ENCODE results near the gene ADCY2.
A peak's percentile ranks its signal among the peaks of the same experiment; 100 is the strongest.

The ADCY2 gene

DNA sequence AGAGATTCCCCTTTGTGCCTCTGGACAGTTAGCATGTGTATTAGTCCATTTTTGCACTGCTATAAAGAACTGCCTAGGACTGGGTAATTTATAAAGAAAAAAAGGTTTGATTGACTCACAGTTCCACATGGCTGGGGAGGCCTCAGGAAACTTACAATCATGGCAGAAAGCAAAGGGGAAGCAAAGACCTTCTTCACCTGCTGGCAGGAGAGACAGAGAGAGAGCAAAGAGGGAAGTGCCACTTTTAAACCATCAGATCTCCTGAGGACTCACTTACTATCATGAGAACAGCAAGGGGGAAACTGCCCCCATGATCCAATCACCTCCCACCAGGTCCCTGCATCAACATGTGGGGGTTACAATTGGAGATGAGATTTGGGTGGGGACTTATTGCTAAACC is 449.0 kb downstream of the ADCY2 start:
- DNase-seq (ENCODE audit: low read depth) = no peak

DNA sequence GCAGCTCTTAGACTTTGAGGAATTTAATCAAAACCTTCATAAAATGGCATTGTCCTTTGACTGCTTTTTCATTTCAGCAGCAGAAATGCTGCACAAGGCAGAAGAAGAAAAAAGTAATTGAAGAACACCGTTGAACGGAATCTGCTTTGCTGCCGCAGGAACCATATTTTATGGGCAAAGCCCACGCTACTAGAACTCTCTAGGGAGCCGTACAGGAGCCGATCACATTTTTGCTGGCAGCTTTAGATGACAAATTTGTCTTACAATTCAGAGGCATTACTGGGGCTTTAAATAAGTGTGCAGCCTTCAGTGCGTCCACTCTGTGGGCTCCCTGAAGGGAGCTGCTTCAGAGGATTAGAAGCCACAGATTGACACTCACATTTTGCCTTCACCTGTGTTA is 449.6 kb downstream of the ADCY2 start:
- DNase-seq (ENCODE audit: low read depth) = no peak

DNA sequence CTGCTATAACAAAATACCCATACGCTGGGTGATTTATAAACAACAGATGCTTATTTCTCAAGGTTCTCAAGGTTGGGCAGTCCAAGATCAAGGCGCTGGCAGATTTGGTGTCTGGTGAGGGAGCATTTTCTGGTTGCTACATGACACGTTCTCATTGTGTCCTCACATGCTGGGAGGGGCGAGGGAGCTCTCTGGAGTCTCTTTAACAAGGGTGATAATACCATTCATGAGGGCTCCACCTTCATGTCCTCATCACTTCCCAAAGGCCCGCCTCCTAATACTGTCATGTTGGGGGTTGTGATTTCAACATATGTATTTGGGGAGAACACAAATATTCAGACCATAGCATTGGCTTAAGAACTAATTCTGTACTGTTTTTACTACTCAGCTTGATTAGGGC is 450.4 kb downstream of the ADCY2 start:
- DNase-seq (ENCODE audit: low read depth) = no peak

DNA sequence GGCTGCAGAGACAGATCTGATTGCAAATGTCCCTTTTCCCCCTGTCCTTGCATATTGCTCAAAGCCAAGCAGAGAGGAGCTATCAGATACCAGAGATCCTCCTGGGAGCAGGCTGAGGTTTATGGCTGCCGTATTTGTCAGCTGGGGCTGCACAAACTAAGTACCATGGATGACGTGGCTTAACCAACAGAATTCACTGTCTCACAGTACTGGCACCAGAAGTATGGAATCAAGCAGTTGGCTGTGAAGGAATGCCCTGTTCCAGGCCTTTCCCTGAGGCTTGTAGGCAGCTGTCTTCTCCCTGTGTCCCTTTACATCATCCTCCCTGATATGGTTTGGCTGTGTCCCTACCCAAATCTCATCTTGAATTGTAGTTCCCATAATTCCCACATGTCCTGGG is 452.4 kb downstream of the ADCY2 start:
- peak; percentile 21 for DNase-seq (ENCODE audit: low read depth)

DNA sequence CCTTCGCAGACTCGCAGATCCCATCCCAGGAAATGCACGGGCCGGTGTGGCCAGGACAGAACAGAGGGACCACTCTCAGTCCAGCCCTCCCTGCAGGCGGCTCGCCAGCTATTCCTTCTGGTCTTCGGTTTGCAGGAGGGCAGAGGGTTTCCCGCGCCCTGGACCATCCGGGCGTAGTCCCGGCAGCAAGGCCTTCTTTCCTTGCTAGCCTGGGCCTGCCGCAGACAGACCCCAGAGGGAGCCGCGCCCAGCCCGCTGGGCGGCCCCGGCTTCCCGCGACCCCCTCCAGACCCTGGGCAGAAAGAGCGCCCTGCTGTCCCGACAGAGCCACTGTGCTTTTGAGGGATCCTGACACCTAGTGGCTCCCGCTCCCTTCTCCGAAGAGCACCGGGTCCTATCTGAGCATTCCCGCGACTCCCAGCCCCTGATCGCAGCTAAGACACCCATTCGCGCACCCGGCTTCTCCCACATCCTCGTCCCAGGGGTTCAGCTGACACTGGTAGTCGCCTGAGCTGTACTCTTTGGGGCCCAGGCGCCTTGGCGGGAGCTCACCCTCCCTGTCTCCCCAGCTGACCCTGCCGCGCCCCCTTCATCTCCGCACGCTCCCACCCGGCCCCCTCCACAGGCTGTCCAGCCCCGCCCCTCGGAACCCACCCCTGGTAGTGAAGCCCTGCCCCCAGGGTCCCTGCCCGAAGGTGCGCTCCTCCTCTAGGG is 453.9 kb downstream of the ADCY2 start:
- no peak for DNase-seq (ENCODE audit: low read depth)

DNA sequence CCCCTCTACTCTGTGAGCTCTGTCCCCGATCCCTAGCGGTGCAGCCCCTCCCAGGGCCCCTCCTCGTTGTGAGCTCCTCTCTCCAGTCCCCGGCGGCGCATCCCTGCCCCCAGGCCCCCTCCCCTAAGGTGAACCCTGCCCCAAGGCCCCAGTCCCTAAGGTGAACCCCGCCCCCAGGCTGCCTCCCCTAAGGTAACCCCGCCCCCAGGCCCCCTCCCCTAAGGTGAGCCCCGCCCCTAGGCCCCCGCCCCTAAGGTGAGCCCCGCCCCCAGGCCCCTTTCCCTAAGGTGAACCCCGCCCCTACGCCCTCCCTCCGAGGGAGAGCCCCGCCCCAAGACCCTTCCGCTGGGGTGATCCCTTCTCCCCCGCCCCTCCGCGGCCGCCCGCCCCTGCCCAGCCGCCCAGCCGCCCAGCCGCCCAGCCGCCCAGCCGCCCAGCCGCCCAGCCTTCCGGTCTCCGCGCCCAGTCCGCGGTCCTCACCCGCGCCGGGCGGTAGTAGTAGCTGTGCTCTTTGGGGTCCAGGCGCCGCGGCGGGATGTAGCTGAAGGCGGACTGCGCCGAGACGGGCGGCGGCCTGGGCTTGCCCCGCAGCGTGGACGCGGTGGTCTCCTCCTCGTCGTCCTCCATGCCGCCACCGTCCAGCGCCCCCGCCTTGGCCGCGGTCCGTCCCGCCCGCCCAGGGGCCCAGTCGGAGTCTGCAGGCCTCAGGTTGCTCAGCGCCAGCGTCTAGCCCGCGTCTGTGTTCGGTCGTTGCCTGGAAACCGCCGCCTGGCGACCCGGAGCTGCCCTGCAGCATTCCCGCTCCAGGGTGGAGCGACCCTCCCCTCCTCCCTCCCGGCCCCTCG is 454.7 kb downstream of the ADCY2 start, which contains the start of gene CFAP90:
Gene CFAP90 (minus strand): TSS at position 739 of the 845 bp plus-strand sequence. CDS start 112 bp downstream, at position 627.
- no peak for DNase-seq (ENCODE audit: low read depth)

DNA sequence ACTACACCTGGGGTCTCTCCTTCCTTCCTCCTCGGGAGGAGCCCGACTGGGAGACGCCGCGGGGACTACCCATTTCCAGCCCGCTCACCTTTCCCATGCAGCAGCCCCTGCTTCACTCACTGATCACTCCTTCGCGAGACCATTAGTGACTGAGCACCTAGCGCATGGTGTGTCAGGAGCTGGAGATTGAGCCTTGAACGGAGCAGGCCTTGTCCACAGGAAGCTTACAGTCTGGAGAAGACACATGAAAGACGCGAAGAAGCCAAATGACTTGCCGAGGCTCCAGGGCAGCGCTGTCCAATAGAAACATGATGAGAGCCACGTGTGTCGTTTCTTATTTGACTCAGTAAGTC is 455.3 kb downstream of the ADCY2 start:
- DNase-seq (ENCODE audit: low read depth) = no peak

DNA sequence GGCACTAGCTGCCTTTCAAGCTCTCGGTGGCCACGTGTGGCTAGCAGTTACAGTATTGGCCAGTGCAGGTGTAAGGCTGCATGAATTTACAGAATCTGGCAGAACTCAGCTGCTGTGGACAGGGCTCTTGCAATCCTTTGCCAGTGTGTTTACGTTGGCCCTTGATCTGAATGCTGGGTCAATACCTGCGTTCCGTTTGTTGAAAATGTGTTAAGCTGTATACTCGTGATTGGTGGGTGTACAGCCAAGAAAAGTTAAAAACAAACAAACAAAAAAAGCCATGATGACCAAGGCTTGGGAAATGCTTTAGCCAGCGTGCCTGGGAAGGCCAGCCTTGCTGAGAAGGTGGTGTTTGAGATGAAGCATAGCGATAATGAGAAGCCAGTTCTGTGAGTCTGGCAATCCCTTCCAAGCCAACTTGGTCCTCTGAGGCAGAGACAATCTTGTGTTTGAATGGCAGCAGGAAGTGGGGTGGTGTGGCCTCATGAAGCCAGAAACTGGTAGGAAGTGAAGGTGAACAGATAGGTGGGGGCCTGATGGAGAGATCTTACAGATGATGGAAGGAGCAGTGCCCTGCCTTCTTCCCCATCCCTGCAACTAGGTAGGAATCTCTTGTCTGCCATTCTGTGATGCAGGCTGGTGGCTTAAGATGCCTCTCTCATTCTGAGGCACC is 455.8 kb downstream of the ADCY2 start:
- no peak for DNase-seq (ENCODE audit: low read depth)

DNA sequence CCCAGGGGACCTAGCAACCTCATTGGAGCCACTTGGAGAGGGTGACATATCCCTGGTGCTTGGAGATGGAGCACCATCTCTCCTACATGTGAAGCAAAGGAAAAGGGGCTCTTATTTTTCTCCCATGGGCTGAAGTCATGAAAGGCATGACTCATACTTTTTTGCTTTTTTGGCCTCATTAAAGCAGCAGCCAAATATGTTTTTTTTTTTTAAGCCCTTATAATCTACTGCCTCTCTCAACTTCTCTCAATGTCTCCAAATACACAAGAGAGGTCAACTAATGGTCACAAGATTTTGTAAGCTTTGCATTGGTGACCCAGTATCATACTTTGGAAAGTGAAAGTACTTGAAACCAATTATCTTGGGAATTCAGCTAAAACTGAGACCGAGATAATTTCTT is 456.6 kb downstream of the ADCY2 start:
- peak; percentile 48 for DNase-seq (ENCODE audit: low read depth)

DNA sequence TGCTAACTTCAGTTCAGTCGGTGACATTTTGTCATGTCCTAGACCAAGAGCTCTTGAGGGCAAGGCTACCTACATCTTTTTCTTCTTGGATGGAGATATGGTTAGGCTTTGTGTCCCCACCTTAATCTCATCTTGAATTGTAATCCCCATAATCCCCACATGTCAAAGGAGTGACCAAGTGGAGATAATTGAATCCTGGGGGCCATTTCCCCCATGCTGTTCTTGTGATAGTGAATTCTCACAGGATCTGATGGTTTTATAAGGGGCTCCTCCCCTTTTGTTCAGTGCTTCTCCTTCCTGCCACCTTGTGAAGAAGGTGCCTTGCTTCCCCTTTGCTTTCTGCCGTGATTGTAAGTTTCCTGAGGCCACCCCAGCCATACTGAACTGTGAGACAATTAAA is 457.1 kb downstream of the ADCY2 start:
- DNase-seq (ENCODE audit: low read depth) = no peak

DNA sequence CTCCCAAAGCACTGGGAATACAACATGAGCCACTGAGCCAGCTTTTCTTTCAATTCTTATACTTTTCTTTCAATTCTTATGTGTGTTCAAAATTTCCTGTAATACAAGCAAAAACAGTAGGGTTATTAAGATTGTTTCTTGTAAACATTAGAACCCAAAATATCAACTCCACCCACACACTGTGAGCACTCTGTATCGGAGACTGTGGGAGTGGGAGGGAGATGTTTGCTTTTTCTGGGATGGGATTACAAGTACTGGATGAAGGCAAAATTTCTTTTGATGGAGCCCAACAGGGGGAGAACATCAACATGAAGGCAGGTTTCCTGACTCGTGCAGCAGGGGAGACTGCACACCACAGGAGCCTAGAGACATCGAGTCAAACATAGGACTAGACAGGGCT is 459.7 kb downstream of the ADCY2 start:
- DNase-seq (ENCODE audit: low read depth) = no peak

DNA sequence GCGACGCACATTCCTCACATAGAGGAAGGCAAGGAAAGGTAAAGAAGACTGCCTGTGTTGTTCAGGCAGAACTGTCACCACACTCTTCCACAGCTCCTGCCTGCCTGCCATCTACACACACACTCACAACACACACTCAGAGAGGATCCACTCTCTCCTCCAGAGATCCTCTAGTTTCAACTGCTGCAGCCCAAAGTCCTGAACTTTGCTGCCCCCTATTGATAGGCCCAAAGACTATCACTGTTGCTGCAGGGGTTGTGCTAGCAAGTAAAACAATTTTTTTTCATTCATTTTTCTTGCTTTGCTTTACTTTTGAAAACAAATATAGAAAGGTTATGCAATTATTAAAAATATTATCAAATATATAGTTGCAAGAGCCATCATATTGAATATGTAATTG is 460.9 kb downstream of the ADCY2 start:
- no peak for DNase-seq (ENCODE audit: low read depth)

DNA sequence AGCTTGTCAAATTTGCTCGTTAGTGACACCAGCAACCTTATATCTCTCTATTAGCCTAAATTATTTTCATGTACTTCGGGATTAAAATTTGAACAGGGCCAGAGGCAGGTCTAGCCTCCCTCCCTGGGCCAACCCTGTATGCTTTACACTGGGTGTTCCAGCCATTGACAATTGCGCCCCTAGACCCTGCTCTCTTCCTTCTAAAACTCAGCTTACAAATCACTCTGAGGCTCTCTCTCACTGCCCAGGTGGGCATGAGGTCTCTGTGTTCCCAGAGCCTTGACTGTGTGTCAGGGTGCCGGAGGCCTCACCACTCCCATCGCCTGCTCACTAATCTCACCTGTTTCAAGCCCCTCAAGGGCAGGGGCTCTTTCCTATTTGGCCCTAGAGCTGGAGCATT is 461.4 kb downstream of the ADCY2 start:
- DNase-seq (ENCODE audit: low read depth) = no peak

DNA sequence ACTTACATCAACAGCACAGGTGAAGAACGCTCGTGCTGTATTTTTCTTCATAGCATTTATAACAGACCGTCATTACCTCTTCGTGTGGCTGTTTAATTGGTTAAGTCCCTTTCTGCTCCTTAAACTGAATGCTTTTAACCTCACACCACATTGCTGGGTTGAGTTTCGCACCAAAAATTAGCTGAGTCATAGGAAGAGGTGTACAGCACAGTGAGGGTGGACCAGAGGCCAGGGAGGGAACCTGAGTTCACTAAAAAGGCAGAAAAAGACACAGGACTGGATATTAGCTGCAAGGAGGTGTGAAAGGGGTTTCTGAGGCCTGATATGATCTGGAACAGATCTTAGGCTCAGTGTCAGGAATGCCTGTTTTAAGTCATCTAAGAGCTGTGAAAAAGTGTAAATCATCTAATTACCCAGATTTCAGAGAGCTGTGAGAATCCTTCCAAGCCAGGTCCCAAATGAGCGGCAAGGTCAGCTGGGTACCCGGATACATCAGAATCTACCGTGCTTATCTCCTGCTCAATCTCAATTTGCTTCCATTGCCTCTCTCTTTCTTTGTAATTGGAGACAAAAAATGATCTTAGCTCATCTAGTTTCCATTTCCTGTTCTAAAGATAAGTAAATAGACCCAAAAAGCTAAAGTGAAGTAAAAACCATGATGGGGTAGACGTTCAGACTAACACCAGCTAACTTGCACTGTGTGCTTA is 462.1 kb downstream of the ADCY2 start:
- DNase-seq (ENCODE audit: low read depth) = no peak

DNA sequence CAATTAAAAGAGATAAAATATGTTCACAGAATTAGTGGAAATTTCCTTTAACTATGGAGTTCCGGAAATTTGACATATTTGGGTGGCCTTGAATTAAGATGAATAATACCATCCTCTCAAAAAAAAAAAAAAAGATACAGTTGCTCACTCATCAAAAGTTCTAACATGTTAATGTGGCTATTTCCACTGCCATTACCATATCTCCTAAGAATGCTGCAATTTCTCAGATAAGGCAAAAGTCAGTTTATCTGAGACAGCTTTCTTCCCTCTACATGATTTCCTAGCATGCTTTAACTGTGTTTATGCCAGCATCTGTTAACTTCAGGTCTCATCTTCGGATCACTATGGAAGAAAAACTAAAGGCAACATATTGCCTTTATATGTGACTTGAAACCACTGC is 470.3 kb downstream of the ADCY2 start:
- no peak for DNase-seq (ENCODE audit: low read depth)

DNA sequence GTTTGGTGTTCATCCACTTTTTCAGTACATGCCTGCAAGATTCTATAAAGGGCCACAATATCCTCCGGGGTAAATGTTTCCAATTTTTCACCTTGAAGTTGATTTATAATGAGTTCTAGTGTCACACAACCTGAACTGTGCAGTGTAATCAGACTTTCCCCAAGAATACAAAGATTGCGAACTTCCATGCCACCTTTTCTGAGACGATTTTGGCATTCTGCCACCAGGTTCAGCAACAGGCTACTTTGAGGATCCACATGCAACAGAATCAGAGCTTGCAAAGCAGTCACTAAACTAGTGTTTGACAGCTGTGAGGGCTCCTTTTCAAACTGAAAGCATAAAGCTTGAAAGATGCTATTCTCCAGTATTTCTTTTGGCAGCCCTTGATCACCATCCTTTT is 471.3 kb downstream of the ADCY2 start:
- DNase-seq (ENCODE audit: low read depth) = no peak

DNA sequence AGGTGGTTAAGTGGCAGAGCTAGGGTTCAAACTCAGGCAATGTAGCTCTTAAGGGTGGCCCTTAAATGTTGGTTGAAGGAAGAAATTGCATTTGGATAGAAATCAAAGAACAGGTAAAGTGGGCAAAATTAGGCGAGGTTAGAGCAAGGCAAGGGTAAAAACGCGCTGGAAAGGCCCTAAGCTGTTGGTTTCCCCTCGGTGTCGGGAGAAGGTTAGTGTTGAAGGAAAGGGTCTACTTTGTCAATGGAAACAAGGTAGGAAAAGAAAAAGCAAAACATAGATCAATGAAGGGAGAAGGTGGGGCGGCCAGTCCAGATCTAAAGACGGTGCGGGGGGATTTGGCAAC is 472.5 kb downstream of the ADCY2 start:
- no peak for DNase-seq (ENCODE audit: low read depth)

DNA sequence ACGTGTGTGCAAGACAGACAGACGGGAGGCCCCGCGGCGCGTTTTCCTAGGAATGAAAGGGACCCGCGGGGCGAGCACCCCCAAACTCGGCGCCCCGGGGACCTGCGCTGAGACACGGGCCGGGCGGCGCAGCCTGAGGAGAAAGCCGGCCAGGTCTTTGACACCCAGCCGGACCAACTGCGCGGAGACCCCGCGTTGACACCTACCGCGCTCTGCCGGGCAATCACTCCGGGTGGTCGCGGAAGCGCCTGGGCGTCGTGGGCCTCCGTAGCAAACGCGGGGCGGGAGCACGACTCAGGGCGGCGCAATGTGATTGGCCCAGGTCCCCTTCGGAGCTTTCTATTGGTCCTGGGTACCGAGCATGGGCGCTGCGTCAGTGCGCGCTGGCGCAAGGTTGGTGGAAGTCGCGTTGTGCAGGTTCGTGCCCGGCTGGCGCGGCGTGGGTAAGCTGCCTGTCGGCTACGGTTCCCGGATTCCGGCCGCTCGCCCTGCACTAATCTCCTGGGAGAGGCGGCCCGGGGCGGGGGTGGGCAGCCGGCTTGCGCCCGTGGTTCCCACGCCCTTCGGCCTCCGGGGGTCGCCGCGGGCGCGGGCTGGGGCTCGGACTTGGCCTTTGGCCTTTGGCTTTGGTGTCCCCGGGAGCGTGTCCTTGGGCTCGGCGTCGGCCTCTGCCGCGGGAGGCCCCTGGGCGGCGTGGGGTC is 473.0 kb downstream of the ADCY2 start, which contains the start of the genes FASTKD3 and MTRR:
Gene FASTKD3 (minus strand): TSS at position 259 of the 701 bp plus-strand sequence. CDS start 948 bp downstream, outside the sequence.
Gene MTRR (plus strand): TSS at position 376 of the 701 bp plus-strand sequence. CDS start 1,647 bp downstream, outside the sequence.
- DNase-seq (ENCODE audit: low read depth) = peak; percentile 86

DNA sequence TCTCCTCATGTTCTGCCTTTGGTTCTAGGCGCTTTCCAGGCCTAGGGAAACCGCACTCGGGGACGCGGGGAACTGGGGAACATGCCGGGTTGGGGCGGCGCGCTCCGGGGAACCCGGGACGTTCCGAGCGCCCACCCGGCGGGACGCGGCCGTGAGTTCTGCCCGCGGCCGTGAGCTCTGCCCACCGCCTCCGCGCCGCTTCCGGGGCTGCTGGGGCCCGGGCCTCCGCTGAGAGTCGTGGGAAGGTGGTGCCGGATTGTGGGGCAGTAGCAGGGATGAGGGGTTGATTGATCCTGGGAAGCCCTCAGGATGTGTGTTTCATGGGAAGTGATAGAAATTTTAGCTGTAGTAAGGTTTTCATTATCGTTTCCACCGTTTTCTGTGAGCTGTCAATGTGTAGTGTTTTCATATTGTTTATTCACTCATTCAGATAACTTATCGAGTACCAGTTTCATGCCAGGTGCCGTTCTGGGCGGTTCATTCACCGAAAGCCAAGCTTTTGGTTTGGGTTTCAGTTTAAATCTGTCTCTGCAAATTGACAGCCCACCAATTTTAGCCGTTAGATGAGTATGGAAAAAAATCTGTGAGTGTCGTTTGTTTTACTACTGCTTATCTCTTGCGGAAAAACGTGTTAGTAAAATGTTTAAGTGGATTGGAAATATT is 473.7 kb downstream of the ADCY2 start:
- DNase-seq (ENCODE audit: low read depth) = no peak

DNA sequence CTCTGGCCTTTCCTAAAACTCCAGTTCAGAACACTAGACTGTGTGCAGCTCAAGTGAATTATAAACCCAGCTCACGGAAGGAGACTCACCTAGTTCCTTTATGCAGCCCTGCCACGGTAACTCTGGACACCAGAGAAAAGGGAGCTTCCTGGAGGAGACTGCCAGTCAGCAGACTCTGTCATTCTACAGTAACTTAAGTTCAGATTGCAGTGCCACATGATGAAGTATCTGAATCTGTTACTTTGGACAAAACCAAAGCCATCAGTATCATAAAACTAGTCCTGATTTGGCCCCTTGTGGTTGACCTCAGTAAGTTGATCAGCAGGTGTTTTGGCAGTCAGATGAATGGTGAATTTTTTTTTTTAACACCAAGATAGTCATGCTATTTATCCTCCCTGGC is 475.7 kb downstream of the ADCY2 start:
- DNase-seq (ENCODE audit: low read depth) = no peak

DNA sequence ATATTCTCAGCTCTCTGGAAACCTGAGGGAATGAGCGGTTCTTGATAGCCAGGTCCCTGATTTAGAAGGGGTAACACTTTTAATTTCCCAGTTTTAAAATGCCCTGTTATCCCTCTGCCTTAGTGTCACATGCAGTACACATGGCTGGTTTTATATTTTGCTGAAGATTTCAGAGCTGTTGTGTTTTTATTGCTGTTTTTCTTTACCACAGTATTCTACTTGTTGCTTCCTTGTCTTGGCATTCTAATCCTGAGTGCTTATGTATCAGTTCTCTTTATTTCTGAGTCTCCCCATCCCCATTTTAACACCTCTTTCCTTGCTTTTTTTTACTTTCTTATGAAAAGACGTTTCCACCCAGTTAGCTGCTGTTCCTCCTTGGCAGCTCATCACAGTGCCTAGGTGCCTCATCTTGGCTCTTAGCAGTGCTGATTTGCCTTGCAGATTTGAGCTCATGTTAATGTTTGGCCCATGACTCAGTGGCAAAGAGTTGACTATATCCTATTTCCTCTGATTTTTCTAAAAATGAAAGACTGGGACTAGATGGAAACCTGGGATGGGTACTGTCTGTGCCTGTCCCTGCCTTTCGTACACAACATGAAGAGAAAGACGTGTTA is 476.7 kb downstream of the ADCY2 start:
- DNase-seq (ENCODE audit: low read depth) = no peak

Measured in stromal cell of bone marrow (primary cell).